DOHH2 (cell line): ENCODE measurements around the gene MEF2A.

Experiments used
- H3F3A ChIP-seq: fragments of 200-600 bp; sonication (generic), shearing (Covaris generic); 2 replicates; pipeline ENCODE4 v1.6.0; 2016; ENCODE audit warnings: antibody characterized with exemption, mild to moderate bottlenecking; ENCODE audit not compliant: control insufficient read depth, insufficient read depth
- H3K27ac ChIP-seq: fragments of 200-600 bp; sonication (generic); 2 replicates; pipeline ENCODE4 v1.5.1; 2014; ENCODE audit warnings: low read depth, mild to moderate bottlenecking, low read length, moderate library complexity
- H3K27me3 ChIP-seq: fragments of 200-600 bp; sonication (generic); 2 replicates; pipeline ENCODE4 v1.6.1; 2014; ENCODE audit warnings: mild to moderate bottlenecking, low read length, mixed read lengths; ENCODE audit not compliant: control insufficient read depth
- H3K36me3 ChIP-seq: fragments of 200-600 bp; sonication (generic); 2 replicates; pipeline ENCODE4 v1.6.1; 2014; ENCODE audit warnings: mild to moderate bottlenecking, low read length, moderate library complexity, mixed read lengths; ENCODE audit not compliant: control insufficient read depth
- H3K4me1 ChIP-seq: fragments of 200-600 bp; sonication (generic); 2 replicates; pipeline ENCODE4 v1.6.1; 2014; ENCODE audit warnings: mild to moderate bottlenecking, low read length, mixed read lengths; ENCODE audit not compliant: control insufficient read depth
- H3K4me2 ChIP-seq: fragments of 200-600 bp; sonication (generic); 2 replicates; pipeline ENCODE4 v1.6.0; 2014; ENCODE audit warnings: mild to moderate bottlenecking, low read length, moderate library complexity
- H3K4me3 ChIP-seq: fragments of 200-600 bp; sonication (generic); 2 replicates; pipeline ENCODE4 v1.5.1; 2014; ENCODE audit warnings: mild to moderate bottlenecking, low read length, mixed read lengths
- H3K79me2 ChIP-seq: fragments of 200-600 bp; sonication (generic); 2 replicates; pipeline ENCODE4 v1.6.1; 2014; ENCODE audit warnings: mild to moderate bottlenecking, low read length, mixed read lengths; ENCODE audit not compliant: control insufficient read depth
- H3K9me2 ChIP-seq: fragments of 200-600 bp; sonication (generic); replicated peaks from 2 replicates; pipeline ENCODE4 v1.6.1; 2014; ENCODE audit warnings: mild to moderate bottlenecking, low read length, mixed read lengths; ENCODE audit not compliant: control insufficient read depth
- H3K9me3 ChIP-seq: fragments of 200-600 bp; sonication (generic); 2 replicates; pipeline ENCODE4 v1.6.1; 2014; ENCODE audit warnings: antibody characterized with exemption, low read length, mixed read lengths; ENCODE audit not compliant: control insufficient read depth, insufficient read depth
- H4K20me1 ChIP-seq: fragments of 200-600 bp; sonication (generic); 2 replicates; pipeline ENCODE4 v1.6.0; 2014; ENCODE audit warnings: low read depth, mild to moderate bottlenecking, antibody characterized with exemption, low read length, moderate library complexity; ENCODE audit not compliant: control insufficient read depth, insufficient read depth
- CTCF ChIP-seq: fragments of 200-600 bp; sonication (generic); IDR thresholded peaks from one replicate; pipeline ENCODE4 v1.5.1; 2014; ENCODE audit warnings: antibody characterized with exemption, mild to moderate bottlenecking, low read depth, low read length; ENCODE audit not compliant: poor library complexity, severe bottlenecking
- EZH2phosphoT487 ChIP-seq: fragments of 200-600 bp; sonication (generic); IDR thresholded peaks from 2 replicates; pipeline ENCODE4 v1.6.1; 2017; ENCODE audit warnings: borderline replicate concordance, mild to moderate bottlenecking, antibody characterized with exemption, low read length, moderate library complexity, mixed read lengths

MEF2A gene

GRCh38 chr15:99736702-99737101, 170.9 kb downstream of the MEF2A start:
- no peak overlapping the region for H3K4me2 ChIP-seq
- no peak for TF ChIP-seq EZH2phosphoT487
- TF ChIP-seq CTCF = no peak

GRCh38 chr15:99738021-99738847, 172.4 kb downstream of the MEF2A start:
- H3K4me3 ChIP-seq = no peak overlapping the region
- H3K9me2 ChIP-seq = no peaks in the 10 kb centered on the region
- no peaks in the 10 kb centered on the region for H4K20me1 ChIP-seq
- no peak overlapping the region for H3K27ac ChIP-seq
- no peaks in the 10 kb centered on the region for H3K27me3 ChIP-seq
- TF ChIP-seq CTCF (no peak), EZH2phosphoT487 (no peak)
- no peak overlapping the region for H3K4me2 ChIP-seq
- H3K79me2 ChIP-seq = no peaks in the 10 kb centered on the region
- peaks cover 4% of the 10 kb centered on the region for H3K4me1 ChIP-seq
- H3F3A ChIP-seq = no peaks in the 10 kb centered on the region
- H3K9me3 ChIP-seq = no peaks in the 10 kb centered on the region
- H3K36me3 ChIP-seq = no peaks in the 10 kb centered on the region

More at GRCh38 chr15:99736702-99737101, 170.9 kb downstream of the MEF2A start:
- Histone ChIP-seq H3K79me2 (no peaks in the 10 kb centered on the region), H3K27me3 (no peaks in the 10 kb centered on the region), H3F3A (no peaks in the 10 kb centered on the region), H3K9me2 (no peaks in the 10 kb centered on the region), H3K36me3 (no peaks in the 10 kb centered on the region), H4K20me1 (no peaks in the 10 kb centered on the region), H3K27ac (no peak overlapping the region), H3K9me3 (no peaks in the 10 kb centered on the region), H3K4me1 (peaks cover 11% of the 10 kb centered on the region), H3K4me3 (no peak overlapping the region)

- Histone ChIP-seq H3K4me2 (no peak overlapping the region), H3F3A (no peaks in the 10 kb centered on the region), H3K9me2 (no peaks in the 10 kb centered on the region), H3K27me3 (no peaks in the 10 kb centered on the region; the same call in 1 of the 2 replicates), H3K4me3 (no peak overlapping the region), H3K4me1 (no peaks in the 10 kb centered on the region), H4K20me1 (no peaks in the 10 kb centered on the region), H3K79me2 (no peaks in the 10 kb centered on the region), H3K9me3 (no peaks in the 10 kb centered on the region), H3K36me3 (no peaks in the 10 kb centered on the region), H3K27ac (no peak overlapping the region)
- TF ChIP-seq CTCF = no peak
- no peak for TF ChIP-seq EZH2phosphoT487
Measured at GRCh38 chr15:99741835-99742234, 176.1 kb downstream of the MEF2A start.
